HepG2 (cell line): Measurements from ENCODE around the gene ABCA13. TPM values are rescaled to one million over a fixed set of nuclear protein-coding genes. Genes with fewer than 3 reads are reported as not detected.

ENCODE experiments used
- ATAC-seq: fragments of 200-7000 bp; cut with Tn5 transposase; 3 replicates; pipeline ENCODE4 v1.9.1; 2020; ENCODE audit warnings: mild to moderate bottlenecking, moderate library complexity
- BruUV-seq: library from RNA; stranded (reverse); fragments of 400-500 nt; replicated peaks from 2 replicates; lab custom pipeline; 2021; lab: Mats Ljungman, UMichigan
- CTCF ChIA-PET: fragments of 300-600 bp; formaldehyde crosslinking; extraction: SDS; loops from one replicate; lab custom pipeline; 2021; ENCODE audit warnings: low total read pairs, inconsistent platforms, low intra/inter-chr PET ratio; lab: Yijun Ruan, JAX
- POLR2A ChIA-PET: fragments of 350-600 bp; sonication (Branson Sonifier 250); formaldehyde crosslinking; loops from one replicate; lab custom pipeline; 2020; ENCODE audit warnings: antibody characterized with exemption, inconsistent platforms; lab: Yijun Ruan, JAX
- DNase-seq: peaks from one replicate; pipeline ENCODE4 v3.0.0-alpha.2; 2015; ENCODE audit warnings: low spot score
- FAIRE-seq: peaks from 3 replicates; lab custom pipeline; 2011; peaks lifted over from hg19 to GRCh38; lab: Jason Lieb, UNC
- H2AFZ ChIP-seq: one replicate; pipeline ENCODE4 v1.6.1; 2011; ENCODE audit warnings: low read length, inconsistent platforms
- H3K27ac ChIP-seq: fragments of 300-600 bp; 3 replicates; pipeline ENCODE4 v1.8.0; 2011; ENCODE audit warnings: mixed run types, mild to moderate bottlenecking, mixed read lengths, low read length, inconsistent platforms; ENCODE audit not compliant: insufficient read depth; ENCODE audit errors: extremely low read length
- H3K27me3 ChIP-seq, 2 experiments: fragments of 200-600 bp in 1 of 2; 2 replicates in 1 of 2; 3 replicates in 1 of 2; pipeline versions ENCODE4 v1.6.0 to v1.8.0; 2011; ENCODE audit warnings: low read length in 2 of 2, mild to moderate bottlenecking in 2 of 2, moderate library complexity in 2 of 2, inconsistent platforms in 1 of 2; ENCODE audit not compliant: insufficient read depth in 2 of 2, control insufficient read depth in 1 of 2
- H3K36me3 ChIP-seq, 2 experiments: fragments of 200-600 bp in 1 of 2; replicated peaks in 1 of 2; 2 replicates in 1 of 2; 3 replicates in 1 of 2; pipeline versions ENCODE4 v1.5.1 to v1.8.0; 2011; ENCODE audit warnings: low read length in 2 of 2, inconsistent platforms in 1 of 2; ENCODE audit not compliant: insufficient read depth in 2 of 2, control insufficient read depth in 1 of 2
- H3K4me1 ChIP-seq: 2 replicates; pipeline ENCODE4 v1.5.1; 2012; ENCODE audit warnings: low read length, inconsistent platforms; ENCODE audit not compliant: insufficient read depth
- H3K4me2 ChIP-seq: 2 replicates; pipeline ENCODE4 v1.6.0; 2011; ENCODE audit warnings: low read depth, low read length, inconsistent platforms
- H3K4me3 ChIP-seq, 3 experiments: fragments of 200-600 bp in 1 of 3; sonication (generic), shearing (Covaris generic) in 1 of 3; replicated peaks in 1 of 3; 2 replicates each; pipeline ENCODE4 v1.5.1; 2011 to 2016; ENCODE audit warnings: low read length in 3 of 3, inconsistent platforms in 2 of 3, low read depth in 2 of 3, mild to moderate bottlenecking in 2 of 3, control low read depth in 1 of 3, mixed read lengths in 1 of 3; ENCODE audit not compliant: insufficient read depth in 1 of 3
- H3K79me2 ChIP-seq: one replicate; pipeline ENCODE4 v1.6.1; 2011; ENCODE audit warnings: low read length, inconsistent platforms; ENCODE audit not compliant: insufficient read depth
- H3K9ac ChIP-seq: 2 replicates; pipeline ENCODE4 v1.6.0; 2011; ENCODE audit warnings: mild to moderate bottlenecking, low read depth, low read length, inconsistent platforms; ENCODE audit not compliant: insufficient read depth
- H3K9me3 ChIP-seq: 2 replicates; pipeline ENCODE4 v1.5.1; 2012; ENCODE audit warnings: mild to moderate bottlenecking, low read length
- H4K20me1 ChIP-seq: 2 replicates; pipeline ENCODE4 v1.6.0; 2011; ENCODE audit warnings: inconsistent platforms, mild to moderate bottlenecking, low read length, moderate library complexity; ENCODE audit not compliant: insufficient read depth
- NCOA1 ChIP-seq: sonication (generic); formaldehyde crosslinking; IDR thresholded peaks from 2 replicates; pipeline ENCODE4 v1.9.0; 2021; ENCODE audit warnings: missing genetic modification reagents
- SMAD1 ChIP-seq: sonication (generic); formaldehyde crosslinking; IDR thresholded peaks from 2 replicates; pipeline ENCODE4 v1.4.0; 2020; ENCODE audit warnings: missing genetic modification reagents, low read depth, mild to moderate bottlenecking, borderline replicate concordance
- TGIF2 ChIP-seq: IDR thresholded peaks from 2 replicates; pipeline ENCODE4 v1.6.1; 2016; ENCODE audit warnings: control low read depth, missing compliant biosample characterization
- ZNF17 ChIP-seq: sonication (generic); formaldehyde crosslinking; IDR thresholded peaks from 2 replicates; pipeline ENCODE4 v1.5.0; 2020; ENCODE audit warnings: mild to moderate bottlenecking, missing genetic modification reagents
- WGBS: methylation state at CpG from one replicate; pipeline ENCODE4 v1.1.6; 2017; ENCODE audit warnings: low lambda C conversion rate; 5-methylcytosine and 5-hydroxymethylcytosine counted together
- in situ Hi-C: cut with HindIII; loops from 2 replicates; pipeline ENCODE4 v1.10.0; 2017; ENCODE audit warnings: low pct_unique_long_range_greater_than_20kb; ENCODE audit not compliant: extremely low pct_ligation_motif_present
- intact Hi-C: fragments of 100-400 bp; cut with micrococcal nuclease; formaldehyde crosslinking; loops from one replicate; pipeline ENCODE4 v1.10.0; 2022; ENCODE audit not compliant: unreplicated experiment
- polyA plus RNA-seq, 8 experiments: library from polyadenylated mRNA; depleted of rRNA in 3 of 8; stranded (reverse) in 7 of 8; unstranded in 1 of 8; fragments of >200 nt; fragmentation: Illumina TruSeq in 4 of 8; extraction: Trizol in 4 of 8; gene quantifications; 2 replicates each; pipeline versions ENCODE4 v1.2.1 to v1.2.3, GENCODE V29; 2011 to 2016; ENCODE audit warnings: low read depth in 4 of 8, missing spikeins in 1 of 8, mixed read lengths in 1 of 8; ENCODE audit not compliant: insufficient read depth in 1 of 8
- total RNA-seq, 5 experiments: library from RNA; depleted of rRNA; stranded (reverse); fragments of >200 nt; fragmentation: Illumina TruSeq; extraction: Trizol; gene quantifications; 2 replicates each; pipeline ENCODE4 v1.2.3, GENCODE V29; 2016; ENCODE audit warnings: low read depth in 1 of 5
- TF ChIP-seq, protein P1 (sequence below): sonication (generic); formaldehyde crosslinking; conservative IDR thresholded peaks from 2 replicates; pipeline ENCODE4 v1.4.0; 2020; ENCODE audit warnings: mild to moderate bottlenecking, missing genetic modification reagents, moderate library complexity
- TF ChIP-seq, protein P2 (sequence below): sonication (generic); formaldehyde crosslinking; IDR thresholded peaks from 2 replicates; pipeline ENCODE4 v1.4.0; 2020; ENCODE audit warnings: missing genetic modification reagents, borderline replicate concordance
- TF ChIP-seq, protein P3 (sequence below), 2 experiments: fragments of 450-650 bp in 1 of 2; sonication (generic) in 1 of 2; formaldehyde crosslinking in 1 of 2; IDR thresholded peaks; 2 replicates each; pipeline versions ENCODE4 v1.6.1 to v1.8.0; 2016 to 2022; ENCODE audit warnings: antibody characterized with exemption in 1 of 2, mild to moderate bottlenecking in 1 of 2, missing genetic modification reagents in 1 of 2

Gene ABCA13
- total and polyA plus RNA-seq, 2 of the 13 experiments (the other 11 are each of a cell fraction or from before 2014, with no cell fraction given) = 0.03 TPM; not detected in 1

DNA sequence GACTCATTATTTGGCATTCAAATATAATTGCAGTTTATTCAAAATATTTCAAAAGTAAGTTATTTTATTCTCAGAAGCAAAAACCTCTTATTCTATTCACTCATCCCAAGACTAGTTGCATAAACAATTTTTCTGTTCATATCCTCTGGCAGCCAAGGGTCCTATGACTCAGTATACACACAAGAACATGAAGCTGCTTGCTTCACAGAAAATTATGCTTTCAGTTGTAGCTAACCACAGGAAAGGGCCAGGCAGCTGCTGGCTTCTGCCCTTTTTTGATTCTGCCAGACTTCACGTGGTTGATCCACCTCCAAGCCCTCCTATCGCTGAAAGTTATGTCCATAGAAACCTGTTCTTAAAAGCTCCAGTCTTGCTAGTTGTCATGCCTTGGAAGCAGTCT lies 108.8 kb downstream of the ABCA13 start (continued):
- TF ChIP-seq, protein P1, sequence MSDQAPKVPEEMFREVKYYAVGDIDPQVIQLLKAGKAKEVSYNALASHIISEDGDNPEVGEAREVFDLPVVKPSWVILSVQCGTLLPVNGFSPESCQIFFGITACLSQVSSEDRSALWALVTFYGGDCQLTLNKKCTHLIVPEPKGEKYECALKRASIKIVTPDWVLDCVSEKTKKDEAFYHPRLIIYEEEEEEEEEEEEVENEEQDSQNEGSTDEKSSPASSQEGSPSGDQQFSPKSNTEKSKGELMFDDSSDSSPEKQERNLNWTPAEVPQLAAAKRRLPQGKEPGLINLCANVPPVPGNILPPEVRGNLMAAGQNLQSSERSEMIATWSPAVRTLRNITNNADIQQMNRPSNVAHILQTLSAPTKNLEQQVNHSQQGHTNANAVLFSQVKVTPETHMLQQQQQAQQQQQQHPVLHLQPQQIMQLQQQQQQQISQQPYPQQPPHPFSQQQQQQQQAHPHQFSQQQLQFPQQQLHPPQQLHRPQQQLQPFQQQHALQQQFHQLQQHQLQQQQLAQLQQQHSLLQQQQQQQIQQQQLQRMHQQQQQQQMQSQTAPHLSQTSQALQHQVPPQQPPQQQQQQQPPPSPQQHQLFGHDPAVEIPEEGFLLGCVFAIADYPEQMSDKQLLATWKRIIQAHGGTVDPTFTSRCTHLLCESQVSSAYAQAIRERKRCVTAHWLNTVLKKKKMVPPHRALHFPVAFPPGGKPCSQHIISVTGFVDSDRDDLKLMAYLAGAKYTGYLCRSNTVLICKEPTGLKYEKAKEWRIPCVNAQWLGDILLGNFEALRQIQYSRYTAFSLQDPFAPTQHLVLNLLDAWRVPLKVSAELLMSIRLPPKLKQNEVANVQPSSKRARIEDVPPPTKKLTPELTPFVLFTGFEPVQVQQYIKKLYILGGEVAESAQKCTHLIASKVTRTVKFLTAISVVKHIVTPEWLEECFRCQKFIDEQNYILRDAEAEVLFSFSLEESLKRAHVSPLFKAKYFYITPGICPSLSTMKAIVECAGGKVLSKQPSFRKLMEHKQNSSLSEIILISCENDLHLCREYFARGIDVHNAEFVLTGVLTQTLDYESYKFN (CRISPR knock-in tag) = no peak
- TF ChIP-seq SMAD1 (CRISPR knock-in tag) (no peak), ZNF17 (no peak), NCOA1 (CRISPR knock-in tag) (no peak), TGIF2 (CRISPR knock-in tag) (no peak)

DNA sequence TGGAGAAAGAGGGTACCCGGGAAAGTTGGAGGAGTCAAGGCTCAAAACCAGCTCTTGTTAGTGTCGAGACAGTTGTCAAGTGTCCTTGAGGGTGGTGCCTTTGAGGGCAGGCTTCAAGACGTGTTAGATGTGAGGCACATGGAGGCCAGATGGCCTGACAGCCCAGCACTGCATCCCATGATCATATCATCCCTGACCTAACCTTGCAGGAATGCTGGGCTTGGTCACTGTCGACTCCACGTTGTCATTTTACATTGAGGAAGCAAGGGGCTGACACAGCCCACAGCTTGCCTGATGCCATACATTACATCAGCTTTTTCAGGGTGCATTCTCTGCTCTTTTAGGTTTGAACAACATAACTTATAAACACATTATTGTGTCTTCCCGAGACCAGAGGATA lies 114.1 kb downstream of the ABCA13 start:
- 0% methylated on average over 5 of the region's 6 CpGs for WGBS
- TF ChIP-seq, protein P2, sequence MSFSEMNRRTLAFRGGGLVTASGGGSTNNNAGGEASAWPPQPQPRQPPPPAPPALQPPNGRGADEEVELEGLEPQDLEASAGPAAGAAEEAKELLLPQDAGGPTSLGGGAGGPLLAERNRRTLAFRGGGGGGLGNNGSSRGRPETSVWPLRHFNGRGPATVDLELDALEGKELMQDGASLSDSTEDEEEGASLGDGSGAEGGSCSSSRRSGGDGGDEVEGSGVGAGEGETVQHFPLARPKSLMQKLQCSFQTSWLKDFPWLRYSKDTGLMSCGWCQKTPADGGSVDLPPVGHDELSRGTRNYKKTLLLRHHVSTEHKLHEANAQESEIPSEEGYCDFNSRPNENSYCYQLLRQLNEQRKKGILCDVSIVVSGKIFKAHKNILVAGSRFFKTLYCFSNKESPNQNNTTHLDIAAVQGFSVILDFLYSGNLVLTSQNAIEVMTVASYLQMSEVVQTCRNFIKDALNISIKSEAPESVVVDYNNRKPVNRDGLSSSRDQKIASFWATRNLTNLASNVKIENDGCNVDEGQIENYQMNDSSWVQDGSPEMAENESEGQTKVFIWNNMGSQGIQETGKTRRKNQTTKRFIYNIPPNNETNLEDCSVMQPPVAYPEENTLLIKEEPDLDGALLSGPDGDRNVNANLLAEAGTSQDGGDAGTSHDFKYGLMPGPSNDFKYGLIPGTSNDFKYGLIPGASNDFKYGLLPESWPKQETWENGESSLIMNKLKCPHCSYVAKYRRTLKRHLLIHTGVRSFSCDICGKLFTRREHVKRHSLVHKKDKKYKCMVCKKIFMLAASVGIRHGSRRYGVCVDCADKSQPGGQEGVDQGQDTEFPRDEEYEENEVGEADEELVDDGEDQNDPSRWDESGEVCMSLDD = no peak
- TF ChIP-seq, protein P3, sequence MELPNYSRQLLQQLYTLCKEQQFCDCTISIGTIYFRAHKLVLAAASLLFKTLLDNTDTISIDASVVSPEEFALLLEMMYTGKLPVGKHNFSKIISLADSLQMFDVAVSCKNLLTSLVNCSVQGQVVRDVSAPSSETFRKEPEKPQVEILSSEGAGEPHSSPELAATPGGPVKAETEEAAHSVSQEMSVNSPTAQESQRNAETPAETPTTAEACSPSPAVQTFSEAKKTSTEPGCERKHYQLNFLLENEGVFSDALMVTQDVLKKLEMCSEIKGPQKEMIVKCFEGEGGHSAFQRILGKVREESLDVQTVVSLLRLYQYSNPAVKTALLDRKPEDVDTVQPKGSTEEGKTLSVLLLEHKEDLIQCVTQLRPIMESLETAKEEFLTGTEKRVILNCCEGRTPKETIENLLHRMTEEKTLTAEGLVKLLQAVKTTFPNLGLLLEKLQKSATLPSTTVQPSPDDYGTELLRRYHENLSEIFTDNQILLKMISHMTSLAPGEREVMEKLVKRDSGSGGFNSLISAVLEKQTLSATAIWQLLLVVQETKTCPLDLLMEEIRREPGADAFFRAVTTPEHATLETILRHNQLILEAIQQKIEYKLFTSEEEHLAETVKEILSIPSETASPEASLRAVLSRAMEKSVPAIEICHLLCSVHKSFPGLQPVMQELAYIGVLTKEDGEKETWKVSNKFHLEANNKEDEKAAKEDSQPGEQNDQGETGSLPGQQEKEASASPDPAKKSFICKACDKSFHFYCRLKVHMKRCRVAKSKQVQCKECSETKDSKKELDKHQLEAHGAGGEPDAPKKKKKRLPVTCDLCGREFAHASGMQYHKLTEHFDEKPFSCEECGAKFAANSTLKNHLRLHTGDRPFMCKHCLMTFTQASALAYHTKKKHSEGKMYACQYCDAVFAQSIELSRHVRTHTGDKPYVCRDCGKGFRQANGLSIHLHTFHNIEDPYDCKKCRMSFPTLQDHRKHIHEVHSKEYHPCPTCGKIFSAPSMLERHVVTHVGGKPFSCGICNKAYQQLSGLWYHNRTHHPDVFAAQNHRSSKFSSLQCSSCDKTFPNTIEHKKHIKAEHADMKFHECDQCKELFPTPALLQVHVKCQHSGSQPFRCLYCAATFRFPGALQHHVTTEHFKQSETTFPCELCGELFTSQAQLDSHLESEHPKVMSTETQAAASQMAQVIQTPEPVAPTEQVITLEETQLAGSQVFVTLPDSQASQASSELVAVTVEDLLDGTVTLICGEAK (IDR thresholded peaks at IDR 0.05) = no peak
- TF ChIP-seq, protein P3 (CRISPR knock-in tag; IDR thresholded peaks at IDR 0.05) = no peak

More for the DNA sequence above, 114.1 kb downstream of the ABCA13 start:
- in situ Hi-C loops = no loop called here
- H3K9ac ChIP-seq = no peak overlapping the region
- intact Hi-C loops = no loop called here
- H3K9me3 ChIP-seq = no peaks in the 10 kb centered on the region
- no peak for FAIRE-seq
- no TSS peak for BruUV-seq
- H3K4me1 ChIP-seq = no peaks in the 10 kb centered on the region
- no peaks in the 10 kb centered on the region for H4K20me1 ChIP-seq
- no peak overlapping the region for H3K4me3 ChIP-seq
- no peaks in the 10 kb centered on the region for H3K27me3 ChIP-seq
- H3K36me3 ChIP-seq = no peaks in the 10 kb centered on the region
- no peak overlapping the region for H2AFZ ChIP-seq
- no peak overlapping the region for H3K27ac ChIP-seq
- DNase-seq = no peak
- no peak overlapping the region for H3K4me2 ChIP-seq
- CTCF ChIA-PET = no interaction called here
- ATAC-seq = no peak
- POLR2A ChIA-PET = no interaction called here
- no peaks in the 10 kb centered on the region for H3K79me2 ChIP-seq
